ENCODE data around the gene FBLIM1.

FBLIM1 gene

GRCh38 chr1:15833069-15833679, 74.6 kb downstream of the FBLIM1 start:
- TF ChIP-seq CTCF (IDR thresholded peaks at IDR 0.05) = no peak
- peak overlapping the region; percentile 72 to 100 for H3K27ac ChIP-seq
- peak overlapping the region; percentile 84 for H3K4me3 ChIP-seq
- no peak for DNase-seq (ENCODE audit: low spot score)

- Histone ChIP-seq H3K4me3 (peak overlapping the region; percentile 84), H3K27ac (peak overlapping the region; percentile 99 to 100)
- DNase-seq (ENCODE audit: low spot score) = no peak
- TF ChIP-seq CTCF (IDR thresholded peaks at IDR 0.05) = no peak
These were observed 75.3 kb downstream of the FBLIM1 start for GRCh38 chr1:15833842-15834405.

DNA sequence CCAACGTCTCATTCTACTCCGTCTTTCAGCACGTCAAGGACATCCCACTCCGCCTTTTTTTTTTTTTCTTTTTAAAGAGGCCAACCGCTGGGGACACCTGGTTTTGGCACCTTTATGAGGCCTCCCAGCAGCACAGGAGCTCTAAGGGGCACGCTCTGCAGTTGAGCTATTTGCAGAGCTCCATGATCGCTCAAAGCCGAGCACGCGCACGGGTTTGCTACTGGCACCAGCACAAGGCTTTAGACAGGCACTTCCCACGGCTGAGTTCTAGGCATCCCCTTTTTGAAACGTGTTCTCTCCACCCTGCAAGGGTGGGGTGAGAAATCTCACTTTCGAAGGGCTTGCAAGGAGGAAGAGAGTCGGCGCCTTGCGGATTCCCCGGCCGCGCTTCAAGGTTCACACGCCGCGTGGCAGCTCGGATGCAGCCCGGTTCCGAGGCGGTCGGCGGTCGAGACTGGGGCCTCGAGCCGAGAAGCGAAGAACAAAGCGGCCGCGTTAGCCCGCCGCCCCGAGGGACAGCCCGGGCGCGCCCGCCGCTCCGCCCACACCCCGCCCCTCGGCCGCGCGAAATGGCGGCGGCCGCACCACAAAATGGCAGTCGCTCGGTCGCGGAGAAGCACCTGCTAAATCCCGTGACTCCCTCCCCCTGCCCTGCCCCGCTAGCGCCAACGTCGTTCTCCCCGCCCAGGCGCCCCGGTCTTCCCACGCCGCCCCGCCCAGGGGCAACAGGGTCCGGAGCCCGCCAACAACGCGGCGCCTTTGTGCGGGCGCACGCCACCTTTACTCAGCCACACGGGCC, 76.0 kb downstream of the FBLIM1 start:
- no peak for TF ChIP-seq CTCF (IDR thresholded peaks at IDR 0.05)
- DNase-seq (ENCODE audit: low spot score) = peak; percentile 89
- peak overlapping the region; percentile 99 to 100 for H3K27ac ChIP-seq
- peak overlapping the region; percentile 84 for H3K4me3 ChIP-seq

- TF ChIP-seq CTCF (IDR thresholded peaks at IDR 0.05) = no peak
- DNase-seq (ENCODE audit: low spot score) = no peak
- H3K4me3 ChIP-seq = peak overlapping the region; percentile 84
- peak overlapping the region; percentile 99 to 100 for H3K27ac ChIP-seq
These were observed 76.7 kb downstream of the FBLIM1 start for GRCh38 chr1:15835205-15835740.

- peak; percentile 99 for DNase-seq (ENCODE audit: low spot score)
- Histone ChIP-seq H3K27ac (peak overlapping the region; percentile 99 to 100), H3K4me3 (peak overlapping the region; percentile 84)
- TF ChIP-seq CTCF (IDR thresholded peaks at IDR 0.05) = no peak
These were observed 77.3 kb downstream of the FBLIM1 start for GRCh38 chr1:15835741-15836510.

Measured in coronary artery (tissue), 2 donors.